SIG-M5 treated with dmso at 0.1 percent for 504 hours (cell line): ENCODE measurements around the gene YJEFN3.

ENCODE experiments used
- DNase-seq: peaks from one replicate; lab custom pipeline; 2025; ENCODE audit not compliant: unreplicated experiment; lab: John Stamatoyannopoulos, UW

Gene YJEFN3

GRCh38 chr19:19495614-19496603 lies 32.8 kb upstream of the YJEFN3 start:
- no peak for DNase-seq

- no peak for DNase-seq
These were observed 30.3 kb upstream of the YJEFN3 start for GRCh38 chr19:19498255-19498991.

GRCh38 chr19:19499272-19499995 lies 29.3 kb upstream of the YJEFN3 start:
- DNase-seq: no peak

GRCh38 chr19:19500975-19501644 lies 27.6 kb upstream of the YJEFN3 start:
- DNase-seq: no peak

- no peak for DNase-seq
These were observed 26.9 kb upstream of the YJEFN3 start for GRCh38 chr19:19501798-19502197.

- no peak for DNase-seq
These were observed 26.4 kb upstream of the YJEFN3 start for GRCh38 chr19:19502281-19502680.

- no peak for DNase-seq
These were observed 25.7 kb upstream of the YJEFN3 start for GRCh38 chr19:19502808-19503602.

- no peak for DNase-seq
These were observed 23.7 kb upstream of the YJEFN3 start for GRCh38 chr19:19504754-19505668.

- DNase-seq: no peak
These were observed 22.9 kb upstream of the YJEFN3 start for GRCh38 chr19:19505669-19506326.

GRCh38 chr19:19506592-19506991 lies 22.1 kb upstream of the YJEFN3 start:
- no peak for DNase-seq

GRCh38 chr19:19507354-19507753 lies 21.4 kb upstream of the YJEFN3 start:
- no peak for DNase-seq

- no peak for DNase-seq
These were observed 20.5 kb upstream of the YJEFN3 start for GRCh38 chr19:19508217-19508616.

- no peak for DNase-seq
These were observed 18.3 kb upstream of the YJEFN3 start for GRCh38 chr19:19510432-19510831.

GRCh38 chr19:19513682-19514081 lies 15.0 kb upstream of the YJEFN3 start:
- DNase-seq: no peak

- DNase-seq: no peak
These were observed 14.5 kb upstream of the YJEFN3 start for GRCh38 chr19:19514215-19514657.

- DNase-seq: no peak
These were observed 13.7 kb upstream of the YJEFN3 start, which contains the start of gene TSSK6 for GRCh38 chr19:19514881-19515641. TSSK6 (minus strand) TSS chr19:19515548; CDS start chr19:19515427, 121 bp downstream.
